GM19099 (cell line): Measurements from ENCODE around the gene TNFSF13B.
A peak's percentile ranks its signal among the peaks of the same experiment; 100 is the strongest.

Experiments
- POLR2A ChIP-seq: IDR thresholded peaks from 3 replicates; pipeline ENCODE4 v1.6.1; 2011; ENCODE audit warnings: low read depth; ENCODE audit not compliant: insufficient read length; ENCODE audit errors: extremely low read depth

TNFSF13B gene

GRCh38 chr13:108269601-108270328 lies at the start of gene TNFSF13B:
TSS of gene TNFSF13B (plus strand) at chr13:108269718. CDS start at chr13:108269896, 178 bp downstream.
- peak; percentile 59 for TF ChIP-seq POLR2A

GRCh38 chr13:108220041-108220440 lies 49.5 kb upstream of the TNFSF13B start:
- TF ChIP-seq POLR2A, result no peak

GRCh38 chr13:108223687-108224503 lies 45.6 kb upstream of the TNFSF13B start:
- no peak for TF ChIP-seq POLR2A

- no peak for TF ChIP-seq POLR2A
Observed at GRCh38 chr13:108225440-108225839, 44.1 kb upstream of the TNFSF13B start.

GRCh38 chr13:108226184-108226583 lies 43.3 kb upstream of the TNFSF13B start:
- no peak for TF ChIP-seq POLR2A

- TF ChIP-seq POLR2A, result no peak
Observed at GRCh38 chr13:108227651-108228272, 41.8 kb upstream of the TNFSF13B start.

- TF ChIP-seq POLR2A, result no peak
Observed at GRCh38 chr13:108230377-108230776, 39.1 kb upstream of the TNFSF13B start.

- TF ChIP-seq POLR2A, result no peak
Observed at GRCh38 chr13:108249150-108249549, 20.4 kb upstream of the TNFSF13B start.

- TF ChIP-seq POLR2A, result no peak
Observed at GRCh38 chr13:108257248-108257647, 12.3 kb upstream of the TNFSF13B start.

GRCh38 chr13:108263621-108264355 lies 5.7 kb upstream of the TNFSF13B start:
- TF ChIP-seq POLR2A, result no peak

GRCh38 chr13:108266321-108266990 lies 3.1 kb upstream of the TNFSF13B start:
- no peak for TF ChIP-seq POLR2A

- no peak for TF ChIP-seq POLR2A
Observed at GRCh38 chr13:108267347-108267746, 2.2 kb upstream of the TNFSF13B start.

- no peak for TF ChIP-seq POLR2A
Observed at GRCh38 chr13:108268466-108269112, 929 bp upstream of the TNFSF13B start.

GRCh38 chr13:108270442-108270841 lies 924 bp downstream of the TNFSF13B start:
- no peak for TF ChIP-seq POLR2A

- TF ChIP-seq POLR2A, result no peak
Observed at GRCh38 chr13:108272333-108272732, 2.8 kb downstream of the TNFSF13B start.
